Progenitor cell of endocrine pancreas (in vitro differentiated cells): ENCODE measurements around the gene ECSCR. TPM values are rescaled to one million over a fixed set of nuclear protein-coding genes. Genes with fewer than 3 reads are reported as not detected.

Source experiments
- DNase-seq: peaks from one replicate; pipeline ENCODE4 v3.0.0; 2021; ENCODE audit warnings: low spot score; ENCODE audit not compliant: unreplicated experiment
- H3K27ac Mint-ChIP-seq: 2 replicates; pipeline ENCODE4 v1.8.0; 2021; ENCODE audit warnings: mild to moderate bottlenecking, moderate library complexity, mixed read lengths
- H3K27me3 Mint-ChIP-seq: 2 replicates; pipeline ENCODE4 v1.8.0; 2021; ENCODE audit warnings: mixed read lengths
- H3K36me3 Mint-ChIP-seq: 2 replicates; pipeline ENCODE4 v1.8.0; 2022; ENCODE audit warnings: mixed read lengths; ENCODE audit not compliant: insufficient read depth
- H3K4me1 Mint-ChIP-seq: 2 replicates; pipeline ENCODE4 v1.8.0; 2021; ENCODE audit warnings: low read depth, mixed read lengths
- H3K4me3 Mint-ChIP-seq: 2 replicates; pipeline ENCODE4 v1.8.0; 2021; ENCODE audit warnings: low read depth, mild to moderate bottlenecking, moderate library complexity, mixed read lengths
- H3K9me3 Mint-ChIP-seq: 2 replicates; pipeline ENCODE4 v1.8.0; 2021; ENCODE audit warnings: low read depth, mixed read lengths
- CTCF ChIP-seq: fragments of 200-600 bp; sonication (generic); IDR thresholded peaks from one replicate; pipeline ENCODE4 v1.5.0; 2021; ENCODE audit warnings: antibody characterized with exemption, mild to moderate bottlenecking; ENCODE audit not compliant: unreplicated experiment
- total RNA-seq: library from RNA; stranded (reverse); gene quantifications from 2 replicates; pipeline ENCODE4 v1.2.1, GENCODE V29; 2021

The ECSCR gene
- total RNA-seq, 1 donor from 2014 or later = not detected

- H3K36me3 Mint-ChIP-seq = no peaks in the 10 kb centered on the region
- H3K9me3 Mint-ChIP-seq = no peaks in the 10 kb centered on the region
- no peak for TF ChIP-seq CTCF
- peaks cover 19% of the 10 kb centered on the region for H3K27me3 Mint-ChIP-seq
- no peak for DNase-seq
- H3K4me3 Mint-ChIP-seq = no peak within 1 kb of the TSS
- peak within 1 kb of the TSS; percentile 84 for H3K27ac Mint-ChIP-seq
- H3K4me1 Mint-ChIP-seq = no peaks in the 10 kb centered on the region
These were observed 8.3 kb upstream of the ECSCR start, which contains the start of gene SMIM33 for GRCh38 chr5:139470821-139471300. SMIM33 (plus strand) TSS chr5:139471004; CDS start chr5:139471122, 118 bp downstream.

- no peaks in the 10 kb centered on the region for H3K36me3 Mint-ChIP-seq
These were observed 5.9 kb upstream of the ECSCR start for GRCh38 chr5:139468421-139468931.

GRCh38 chr5:139461698-139462097 lies 845 bp downstream of the ECSCR start:
- Mint-ChIP-seq H3K4me1 (peaks cover 10% of the 10 kb centered on the region), H3K27me3 (peaks cover 2% of the 10 kb centered on the region), H3K27ac (no peak overlapping the region), H3K36me3 (no peaks in the 10 kb centered on the region), H3K9me3 (no peaks in the 10 kb centered on the region), H3K4me3 (no peak overlapping the region)
- DNase-seq = no peak
- no peak for TF ChIP-seq CTCF

More at GRCh38 chr5:139468421-139468931, 5.9 kb upstream of the ECSCR start:
- H3K27me3 Mint-ChIP-seq = peaks cover 15% of the 10 kb centered on the region
- H3K27ac Mint-ChIP-seq = no peak overlapping the region
- H3K4me3 Mint-ChIP-seq = no peak overlapping the region
- TF ChIP-seq CTCF = no peak
- H3K4me1 Mint-ChIP-seq = no peaks in the 10 kb centered on the region
- no peak for DNase-seq
- H3K9me3 Mint-ChIP-seq = no peaks in the 10 kb centered on the region

- DNase-seq = no peak
- no peak for TF ChIP-seq CTCF
- Mint-ChIP-seq H3K4me1 (peaks cover 10% of the 10 kb centered on the region), H3K4me3 (no peak overlapping the region), H3K27ac (no peak overlapping the region), H3K36me3 (no peaks in the 10 kb centered on the region), H3K9me3 (no peaks in the 10 kb centered on the region), H3K27me3 (peaks cover 7% of the 10 kb centered on the region)
These were observed 1.4 kb downstream of the ECSCR start for GRCh38 chr5:139461176-139461575.

GRCh38 chr5:139460455-139460854 lies 2.1 kb downstream of the ECSCR start:
- no peaks in the 10 kb centered on the region for H3K9me3 Mint-ChIP-seq
- DNase-seq = no peak
- no peaks in the 10 kb centered on the region for H3K36me3 Mint-ChIP-seq
- no peak overlapping the region for H3K4me3 Mint-ChIP-seq
- H3K4me1 Mint-ChIP-seq = peaks cover 10% of the 10 kb centered on the region
- H3K27me3 Mint-ChIP-seq = peaks cover 7% of the 10 kb centered on the region
- TF ChIP-seq CTCF = no peak
- H3K27ac Mint-ChIP-seq = no peak overlapping the region
